Calu3 (cell line): Measurements from ENCODE around the gene RNF115. TPM values are rescaled to one million over a fixed set of nuclear protein-coding genes. Genes with fewer than 3 reads are reported as not detected.
"Not testable (repeated sequence)": the region's sequence is repeated elsewhere in the genome, so short reads cannot be mapped to it uniquely, and the experiment has no call there.

ENCODE experiments used
- BruUV-seq: library from RNA; stranded (reverse); fragments of 400-500 nt; replicated peaks from 2 replicates; lab custom pipeline; 2021; lab: Mats Ljungman, UMichigan
- CTCF ChIA-PET: fragments of 300-600 bp; sonication (Branson Sonifier 250); formaldehyde crosslinking; loops from one replicate; lab custom pipeline; 2022; ENCODE audit warnings: antibody characterized with exemption; lab: Charles Lee
- DNase-seq: peaks from one replicate; pipeline ENCODE4 v3.0.0; 2022
- H3K27ac Mint-ChIP-seq: one replicate; pipeline ENCODE4 v1.8.0; 2022; ENCODE audit warnings: mixed read lengths; ENCODE audit not compliant: unreplicated experiment
- H3K27me3 Mint-ChIP-seq: one replicate; pipeline ENCODE4 v1.8.0; 2022; ENCODE audit warnings: mixed read lengths; ENCODE audit not compliant: unreplicated experiment
- H3K36me3 Mint-ChIP-seq: one replicate; pipeline ENCODE4 v1.8.0; 2022; ENCODE audit warnings: mild to moderate bottlenecking, moderate library complexity, mixed read lengths; ENCODE audit not compliant: insufficient read depth, unreplicated experiment
- H3K4me1 Mint-ChIP-seq: one replicate; pipeline ENCODE4 v1.8.0; 2022; ENCODE audit warnings: mild to moderate bottlenecking, low read depth, mixed read lengths; ENCODE audit not compliant: unreplicated experiment
- H3K4me3 Mint-ChIP-seq: one replicate; pipeline ENCODE4 v1.8.0; 2022; ENCODE audit warnings: mild to moderate bottlenecking, low read depth, moderate library complexity, mixed read lengths; ENCODE audit not compliant: unreplicated experiment
- H3K9me3 Mint-ChIP-seq: one replicate; pipeline ENCODE4 v1.8.0; 2022; ENCODE audit warnings: low read depth, mixed read lengths; ENCODE audit not compliant: unreplicated experiment
- CTCF ChIP-seq: fragments of 200-600 bp; IDR thresholded peaks from one replicate; pipeline ENCODE4 v1.8.0; 2022; ENCODE audit warnings: antibody characterized with exemption; ENCODE audit not compliant: unreplicated experiment
- intact Hi-C: fragments of 100-400 bp; cut with micrococcal nuclease; formaldehyde crosslinking; loops from one replicate; pipeline ENCODE4 v1.10.0; 2022; ENCODE audit not compliant: unreplicated experiment
- total RNA-seq: library from RNA; stranded (reverse); gene quantifications from 2 replicates; pipeline ENCODE4 v1.2.3, GENCODE V29; 2022

Gene RNF115
- total RNA-seq, 1 experiment from 2014 or later, result 9.5 TPM

GRCh38 chr1:145765585-145766360 is 58.1 kb downstream of the RNF115 start:
- intact Hi-C loops, DNase-seq, BruUV-seq, H3K4me3 Mint-ChIP-seq, H3K27ac Mint-ChIP-seq, H3K36me3 Mint-ChIP-seq, H3K27me3 Mint-ChIP-seq, CTCF ChIA-PET, H3K4me1 Mint-ChIP-seq, H3K9me3 Mint-ChIP-seq: not testable (repeated sequence)

- DNase-seq, H3K4me1 Mint-ChIP-seq, BruUV-seq, H3K27me3 Mint-ChIP-seq, intact Hi-C loops, H3K27ac Mint-ChIP-seq, H3K9me3 Mint-ChIP-seq, H3K36me3 Mint-ChIP-seq, H3K4me3 Mint-ChIP-seq, CTCF ChIA-PET: not testable (repeated sequence)
These were observed 58.8 kb downstream of the RNF115 start for GRCh38 chr1:145765127-145765526.

DNA sequence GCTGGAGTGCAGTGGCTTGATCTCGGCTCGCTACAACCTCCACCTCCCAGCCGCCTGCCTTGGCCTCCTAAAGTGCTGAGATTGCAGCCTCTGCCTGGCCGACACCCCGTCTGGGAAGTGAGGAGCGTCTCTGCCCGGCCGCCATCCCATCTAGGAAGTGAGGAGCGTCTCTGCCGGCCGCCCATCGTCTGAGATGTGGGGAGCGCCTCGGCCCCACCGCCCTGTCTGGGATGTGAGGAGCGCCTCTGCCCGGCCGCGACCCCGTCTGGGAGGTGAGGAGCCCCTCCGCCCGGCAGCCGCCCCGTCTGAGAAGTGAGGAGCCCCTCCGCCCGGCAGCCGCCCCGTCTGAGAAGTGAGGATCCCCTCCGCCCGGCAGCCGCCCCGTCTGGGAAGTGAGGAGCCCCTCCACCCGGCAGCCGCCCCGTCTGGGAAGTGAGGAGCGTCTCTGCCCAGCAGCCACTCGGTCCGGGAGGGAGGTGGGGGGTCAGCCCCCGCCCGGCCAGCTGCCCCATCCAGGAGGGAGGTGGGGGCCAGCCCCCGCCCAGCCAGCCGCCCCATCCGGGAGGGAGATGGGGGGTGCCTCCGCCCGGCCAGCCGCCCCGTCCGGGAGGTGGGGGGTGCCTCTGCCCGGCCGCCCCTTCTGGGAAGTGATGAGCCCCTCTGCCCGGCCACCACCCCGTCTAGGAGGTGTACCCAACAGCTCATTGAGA is 59.5 kb downstream of the RNF115 start:
- intact Hi-C loops, CTCF ChIA-PET, H3K27me3 Mint-ChIP-seq, H3K4me1 Mint-ChIP-seq, DNase-seq, H3K4me3 Mint-ChIP-seq, H3K9me3 Mint-ChIP-seq, H3K27ac Mint-ChIP-seq, H3K36me3 Mint-ChIP-seq, BruUV-seq: not testable (repeated sequence)

DNA sequence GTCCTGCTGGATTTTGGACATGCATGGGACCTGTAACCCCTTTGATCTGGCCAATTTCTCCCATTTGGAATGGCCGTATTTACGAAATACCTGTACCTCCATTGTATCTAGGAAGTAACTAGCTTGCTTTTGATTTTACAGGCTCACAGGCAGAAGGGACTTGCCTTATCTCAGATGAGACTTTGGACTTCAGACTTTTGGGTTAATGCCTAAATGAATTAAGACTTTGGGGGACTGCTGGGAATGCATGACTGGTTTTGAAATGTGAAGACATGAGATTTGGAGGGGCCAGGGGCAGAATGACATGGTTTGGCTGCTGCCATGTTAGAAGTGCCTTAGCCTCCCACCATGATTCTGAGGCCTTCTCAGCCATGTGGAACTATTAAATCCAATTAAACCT is 61.9 kb downstream of the RNF115 start:
- H3K9me3 Mint-ChIP-seq, BruUV-seq, H3K4me3 Mint-ChIP-seq, H3K27me3 Mint-ChIP-seq, DNase-seq, H3K4me1 Mint-ChIP-seq, CTCF ChIA-PET, intact Hi-C loops, H3K27ac Mint-ChIP-seq, H3K36me3 Mint-ChIP-seq: not testable (repeated sequence)

DNA sequence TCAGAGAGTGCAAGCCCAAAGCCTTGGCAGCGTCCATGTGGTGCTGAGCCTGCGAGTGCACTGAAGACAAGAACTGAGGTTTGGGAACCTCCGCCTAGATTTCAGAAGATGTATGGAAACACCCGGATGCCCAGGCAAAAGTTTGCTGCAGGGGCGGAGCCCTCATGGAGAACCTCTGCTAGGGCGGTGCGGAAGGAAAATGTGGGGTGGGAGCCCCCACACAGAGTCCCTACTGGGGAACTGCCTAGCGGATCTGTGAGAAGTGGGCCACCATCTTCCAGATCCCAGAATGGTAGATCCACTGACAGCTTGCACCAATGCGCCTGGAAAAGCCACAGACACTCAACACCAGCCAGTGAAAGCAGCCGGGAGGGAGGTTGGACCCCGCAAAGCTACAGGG is 62.4 kb downstream of the RNF115 start:
- CTCF ChIA-PET, H3K9me3 Mint-ChIP-seq, H3K36me3 Mint-ChIP-seq, H3K27ac Mint-ChIP-seq, DNase-seq, H3K4me3 Mint-ChIP-seq, H3K4me1 Mint-ChIP-seq, intact Hi-C loops, BruUV-seq, H3K27me3 Mint-ChIP-seq: not testable (repeated sequence)

- CTCF ChIA-PET, H3K36me3 Mint-ChIP-seq, DNase-seq: not testable (repeated sequence)
These were observed 63.4 kb downstream of the RNF115 start for GRCh38 chr1:145760395-145760949.

GRCh38 chr1:145759721-145760120 is 64.2 kb downstream of the RNF115 start:
- no peak for TF ChIP-seq CTCF
- no peak overlapping the region for H3K4me3 Mint-ChIP-seq
- intact Hi-C loops, result no loop called here
- H3K4me1 Mint-ChIP-seq, result no peaks in the 10 kb centered on the region
- H3K27me3 Mint-ChIP-seq, result no peaks in the 10 kb centered on the region
- H3K27ac Mint-ChIP-seq, result no peak overlapping the region
- CTCF ChIA-PET, result interaction anchor here (0.6 kb wide), 1 partner anchor 46 kb away, joined by 3 read pairs; no protein-coding TSS in a partner anchor
- no peaks in the 10 kb centered on the region for H3K36me3 Mint-ChIP-seq
- H3K9me3 Mint-ChIP-seq, result peaks cover 3% of the 10 kb centered on the region
- DNase-seq, result no peak
- no TSS peak for BruUV-seq

More at GRCh38 chr1:145760395-145760949, 63.4 kb downstream of the RNF115 start:
- H3K4me3 Mint-ChIP-seq, H3K27ac Mint-ChIP-seq, BruUV-seq, H3K27me3 Mint-ChIP-seq, H3K4me1 Mint-ChIP-seq, H3K9me3 Mint-ChIP-seq, intact Hi-C loops: not testable (repeated sequence)
